ENCODE data around the gene ROGDI.

DNA sequence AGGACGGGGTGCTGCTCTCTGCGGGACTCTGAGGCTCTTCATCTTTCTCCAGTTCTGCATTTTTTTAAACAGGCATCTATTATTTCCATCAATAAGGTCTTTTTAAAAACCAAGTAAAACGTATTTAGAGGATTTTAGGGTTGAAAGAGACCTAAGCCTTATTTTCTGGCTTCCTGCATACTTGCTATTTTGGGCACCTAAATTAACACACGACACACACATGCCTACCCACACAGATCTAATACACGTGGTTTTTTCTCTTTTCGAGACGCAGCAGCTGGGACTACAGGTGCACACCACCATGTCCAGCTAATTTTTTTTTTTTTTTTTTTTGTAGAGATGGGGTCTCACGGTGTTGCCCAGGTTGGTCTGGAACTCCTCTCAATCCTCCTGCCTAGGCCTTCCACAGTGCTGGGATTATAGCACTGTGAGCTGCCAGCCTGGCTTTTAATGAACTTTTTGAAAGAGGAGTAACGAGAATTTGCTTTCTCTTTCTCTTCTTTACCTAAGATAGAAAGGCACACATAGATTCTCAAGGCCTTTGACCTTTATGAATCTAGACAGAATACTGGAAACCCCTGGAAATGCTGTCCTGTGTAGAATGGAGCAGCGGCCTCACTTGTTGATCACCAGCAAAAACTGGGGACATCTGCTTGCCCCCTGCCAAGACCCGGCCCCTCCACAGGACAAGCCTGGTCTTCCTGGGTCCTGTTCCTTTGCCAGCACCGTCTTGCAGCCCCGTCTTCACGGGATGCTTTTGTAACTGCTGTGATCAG is 54.3 kb downstream of the ROGDI start:
- TF ChIP-seq POLR2A (IDR thresholded peaks at IDR 0.05), result no peak
- TF ChIP-seq, protein P1, sequence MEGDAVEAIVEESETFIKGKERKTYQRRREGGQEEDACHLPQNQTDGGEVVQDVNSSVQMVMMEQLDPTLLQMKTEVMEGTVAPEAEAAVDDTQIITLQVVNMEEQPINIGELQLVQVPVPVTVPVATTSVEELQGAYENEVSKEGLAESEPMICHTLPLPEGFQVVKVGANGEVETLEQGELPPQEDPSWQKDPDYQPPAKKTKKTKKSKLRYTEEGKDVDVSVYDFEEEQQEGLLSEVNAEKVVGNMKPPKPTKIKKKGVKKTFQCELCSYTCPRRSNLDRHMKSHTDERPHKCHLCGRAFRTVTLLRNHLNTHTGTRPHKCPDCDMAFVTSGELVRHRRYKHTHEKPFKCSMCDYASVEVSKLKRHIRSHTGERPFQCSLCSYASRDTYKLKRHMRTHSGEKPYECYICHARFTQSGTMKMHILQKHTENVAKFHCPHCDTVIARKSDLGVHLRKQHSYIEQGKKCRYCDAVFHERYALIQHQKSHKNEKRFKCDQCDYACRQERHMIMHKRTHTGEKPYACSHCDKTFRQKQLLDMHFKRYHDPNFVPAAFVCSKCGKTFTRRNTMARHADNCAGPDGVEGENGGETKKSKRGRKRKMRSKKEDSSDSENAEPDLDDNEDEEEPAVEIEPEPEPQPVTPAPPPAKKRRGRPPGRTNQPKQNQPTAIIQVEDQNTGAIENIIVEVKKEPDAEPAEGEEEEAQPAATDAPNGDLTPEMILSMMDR (IDR thresholded peaks at IDR 0.05), result no peak

Measured in adrenal gland (tissue), 5 donors.